Activated CD8-positive, alpha-beta T cell treated with anti-CD3 and anti-CD28 coated beads for 36 hours (primary cell): Measurements from ENCODE around the gene ETS1. TPM values are rescaled to one million over a fixed set of nuclear protein-coding genes. Genes with fewer than 3 reads are reported as not detected.

Experiments
- ATAC-seq: fragments of 200-7000 bp; cut with Tn5 transposase; one replicate; pipeline ENCODE4 v1.10.0; 2021; ENCODE audit warnings: mild to moderate bottlenecking, moderate library complexity
- CTCF ChIA-PET: fragments of 350-600 bp; sonication (Branson Sonifier 250); formaldehyde crosslinking; loops from one replicate; lab custom pipeline; 2021; ENCODE audit warnings: antibody characterized with exemption; lab: Charles Lee
- POLR2A ChIA-PET: fragments of 350-600 bp; sonication (Branson Sonifier 250); formaldehyde crosslinking; loops from one replicate; lab custom pipeline; 2021; ENCODE audit warnings: antibody characterized with exemption; lab: Charles Lee
- DNase-seq: peaks from one replicate; pipeline ENCODE4 v3.0.0-alpha.2; 2020
- H3K27ac Mint-ChIP-seq: one replicate; pipeline ENCODE4 v1.8.0; 2021; ENCODE audit warnings: mild to moderate bottlenecking, mixed read lengths
- H3K27me3 Mint-ChIP-seq: one replicate; pipeline ENCODE4 v1.8.0; 2021; ENCODE audit warnings: mixed read lengths
- H3K36me3 Mint-ChIP-seq: one replicate; pipeline ENCODE4 v1.8.0; 2021; ENCODE audit warnings: low read depth, mixed read lengths
- H3K4me1 Mint-ChIP-seq: one replicate; pipeline ENCODE4 v1.8.0; 2021; ENCODE audit warnings: low read depth, mixed read lengths
- H3K4me3 Mint-ChIP-seq: one replicate; pipeline ENCODE4 v1.8.0; 2021; ENCODE audit warnings: mild to moderate bottlenecking, moderate library complexity, mixed read lengths
- H3K9me3 Mint-ChIP-seq: one replicate; pipeline ENCODE4 v1.8.0; 2021; ENCODE audit warnings: mixed read lengths
- intact Hi-C: fragments of 100-400 bp; cut with micrococcal nuclease; formaldehyde crosslinking; loops from one replicate; pipeline ENCODE4 v1.10.0; 2022
- total RNA-seq, 2 experiments: library from RNA; stranded (reverse); gene quantifications; one replicate each; pipeline ENCODE4 v1.2.3, GENCODE V29; 2021
- TF ChIP-seq, protein P1 (sequence below): fragments of 200-600 bp; IDR thresholded peaks from one replicate; pipeline ENCODE4 v1.8.0; 2022; ENCODE audit warnings: antibody characterized with exemption, mild to moderate bottlenecking

ETS1 gene
- total RNA-seq, 2 experiments from 2014 or later: 527 to 532 TPM

- ATAC-seq (no peak), DNase-seq (peak; percentile 38)
- TF ChIP-seq, protein P1, sequence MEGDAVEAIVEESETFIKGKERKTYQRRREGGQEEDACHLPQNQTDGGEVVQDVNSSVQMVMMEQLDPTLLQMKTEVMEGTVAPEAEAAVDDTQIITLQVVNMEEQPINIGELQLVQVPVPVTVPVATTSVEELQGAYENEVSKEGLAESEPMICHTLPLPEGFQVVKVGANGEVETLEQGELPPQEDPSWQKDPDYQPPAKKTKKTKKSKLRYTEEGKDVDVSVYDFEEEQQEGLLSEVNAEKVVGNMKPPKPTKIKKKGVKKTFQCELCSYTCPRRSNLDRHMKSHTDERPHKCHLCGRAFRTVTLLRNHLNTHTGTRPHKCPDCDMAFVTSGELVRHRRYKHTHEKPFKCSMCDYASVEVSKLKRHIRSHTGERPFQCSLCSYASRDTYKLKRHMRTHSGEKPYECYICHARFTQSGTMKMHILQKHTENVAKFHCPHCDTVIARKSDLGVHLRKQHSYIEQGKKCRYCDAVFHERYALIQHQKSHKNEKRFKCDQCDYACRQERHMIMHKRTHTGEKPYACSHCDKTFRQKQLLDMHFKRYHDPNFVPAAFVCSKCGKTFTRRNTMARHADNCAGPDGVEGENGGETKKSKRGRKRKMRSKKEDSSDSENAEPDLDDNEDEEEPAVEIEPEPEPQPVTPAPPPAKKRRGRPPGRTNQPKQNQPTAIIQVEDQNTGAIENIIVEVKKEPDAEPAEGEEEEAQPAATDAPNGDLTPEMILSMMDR: no peak
- H3K9me3 Mint-ChIP-seq: no peaks in the 10 kb centered on the region
- intact Hi-C loops: no loop called here
- peak overlapping the region; percentile 90 for H3K27ac Mint-ChIP-seq
- ChIA-PET CTCF (interaction anchor here (0.9 to 4.5 kb wide), 3 partner anchors 23 to 29 kb away, joined by 4 to 19 read pairs (median 5); no protein-coding TSS in a partner anchor), POLR2A (interaction anchor here (0.6 to 3.1 kb wide), 8 partner anchors 21 to 82 kb away, joined by 3 to 18 read pairs (median 3); no protein-coding TSS in a partner anchor)
- no peaks in the 10 kb centered on the region for H3K27me3 Mint-ChIP-seq
- peaks cover 85% of the 10 kb centered on the region for H3K4me1 Mint-ChIP-seq
- peaks cover 2% of the 10 kb centered on the region for H3K36me3 Mint-ChIP-seq
- peak overlapping the region; percentile 74 for H3K4me3 Mint-ChIP-seq
These were observed 38.6 kb downstream of the ETS1 start for GRCh38 chr11:128548649-128549255.

DNA sequence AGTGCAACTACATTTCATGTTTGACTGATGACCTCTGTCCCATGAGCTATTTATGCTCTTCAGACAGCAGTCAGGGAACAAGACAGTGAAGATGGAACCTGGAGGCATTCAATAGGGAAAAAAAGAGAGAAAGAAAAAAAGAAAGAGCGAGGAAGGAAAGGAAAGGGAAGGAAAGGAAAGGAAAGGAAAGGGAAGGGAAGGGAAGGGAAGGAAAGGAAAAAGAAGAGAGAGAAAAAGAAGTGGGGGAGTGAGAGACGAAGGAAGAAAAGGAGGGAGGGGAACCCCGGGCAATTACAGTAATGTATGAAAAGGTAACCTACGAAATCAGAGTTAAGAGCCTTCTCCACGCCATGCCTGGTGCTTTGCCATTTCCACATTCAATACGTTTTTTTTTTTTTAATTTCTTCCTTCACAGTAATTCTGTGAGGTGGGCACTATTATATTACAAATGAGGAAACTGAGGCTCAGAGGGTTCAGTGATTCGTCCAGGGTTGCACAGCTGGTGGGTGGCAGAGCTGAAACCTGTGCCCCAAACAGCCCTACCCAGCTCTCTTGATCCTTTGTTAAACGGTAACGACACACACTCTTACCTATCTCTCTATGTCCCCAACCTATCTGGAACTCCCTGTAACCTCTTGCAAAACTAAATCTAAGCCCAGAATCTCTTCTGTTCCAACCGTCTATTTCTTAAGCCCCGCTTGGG, 39.3 kb downstream of the ETS1 start:
- H3K4me3 Mint-ChIP-seq: peak overlapping the region; percentile 74
- no peaks in the 10 kb centered on the region for H3K9me3 Mint-ChIP-seq
- TF ChIP-seq, protein P1: no peak
- H3K36me3 Mint-ChIP-seq: peaks cover 2% of the 10 kb centered on the region
- intact Hi-C loops: no loop called here
- no peak for ATAC-seq
- ChIA-PET POLR2A (interaction anchor here (0.9 to 3.1 kb wide), 9 partner anchors 12 to 83 kb away, joined by 3 to 10 read pairs (median 3); no protein-coding TSS in a partner anchor), CTCF (interaction anchor here (1.2 to 4.5 kb wide), 7 partner anchors 11 to 391 kb away, joined by 3 to 19 read pairs (median 4); no protein-coding TSS in a partner anchor)
- DNase-seq: no peak
- H3K27me3 Mint-ChIP-seq: no peaks in the 10 kb centered on the region
- H3K4me1 Mint-ChIP-seq: peaks cover 84% of the 10 kb centered on the region
- H3K27ac Mint-ChIP-seq: peak overlapping the region; percentile 90

- CTCF ChIA-PET: interaction anchor here (0.9 to 6.1 kb wide), 10 partner anchors 7 to 389 kb away, joined by 3 to 22 read pairs (median 4); no protein-coding TSS in a partner anchor
These were observed 40.4 kb downstream of the ETS1 start for GRCh38 chr11:128546916-128547315.

GRCh38 chr11:128544471-128545051, 42.8 kb downstream of the ETS1 start:
- Mint-ChIP-seq H3K36me3 (peaks cover under 1% of the 10 kb centered on the region), H3K27ac (peak overlapping the region; percentile 78), H3K9me3 (no peaks in the 10 kb centered on the region), H3K4me3 (peak overlapping the region; percentile 69), H3K4me1 (peaks cover 56% of the 10 kb centered on the region), H3K27me3 (no peaks in the 10 kb centered on the region)
- intact Hi-C loops: no loop called here
- ATAC-seq (peak; percentile 55), DNase-seq (peak; percentile 32)
- ChIA-PET CTCF (interaction anchor here (0.9 to 6.1 kb wide), 9 partner anchors 9 to 387 kb away, joined by 3 to 22 read pairs (median 7); no protein-coding TSS in a partner anchor), POLR2A (interaction anchor here (0.9 to 3.2 kb wide), 8 partner anchors 11 to 80 kb away, joined by 3 to 16 read pairs (median 4); no protein-coding TSS in a partner anchor)
- TF ChIP-seq, protein P1: no peak

More at GRCh38 chr11:128546916-128547315, 40.4 kb downstream of the ETS1 start:
- intact Hi-C loops: no loop called here
- POLR2A ChIA-PET: interaction anchor here (1.0 to 2.9 kb wide), 3 partner anchors 18 to 28 kb away, joined by 4 to 13 read pairs (median 8); no protein-coding TSS in a partner anchor
- Mint-ChIP-seq H3K36me3 (peaks cover 2% of the 10 kb centered on the region), H3K4me1 (peaks cover 78% of the 10 kb centered on the region), H3K9me3 (no peaks in the 10 kb centered on the region), H3K27me3 (no peaks in the 10 kb centered on the region), H3K4me3 (no peak overlapping the region), H3K27ac (peak overlapping the region; percentile 56)
- ATAC-seq (no peak), DNase-seq (no peak)
- TF ChIP-seq, protein P1: no peak
